Calu3 (cell line): Measurements from ENCODE around the gene GUCY2D. TPM values are rescaled to one million over a fixed set of nuclear protein-coding genes. Genes with fewer than 3 reads are reported as not detected.

Experiments
- BruUV-seq: library from RNA; stranded (reverse); fragments of 400-500 nt; replicated peaks from 2 replicates; lab custom pipeline; 2021; lab: Mats Ljungman, UMichigan
- CTCF ChIA-PET: fragments of 300-600 bp; sonication (Branson Sonifier 250); formaldehyde crosslinking; loops from one replicate; lab custom pipeline; 2022; ENCODE audit warnings: antibody characterized with exemption; lab: Charles Lee
- DNase-seq: peaks from one replicate; pipeline ENCODE4 v3.0.0; 2022
- H3K27ac Mint-ChIP-seq: one replicate; pipeline ENCODE4 v1.8.0; 2022; ENCODE audit warnings: mixed read lengths; ENCODE audit not compliant: unreplicated experiment
- H3K27me3 Mint-ChIP-seq: one replicate; pipeline ENCODE4 v1.8.0; 2022; ENCODE audit warnings: mixed read lengths; ENCODE audit not compliant: unreplicated experiment
- H3K36me3 Mint-ChIP-seq: one replicate; pipeline ENCODE4 v1.8.0; 2022; ENCODE audit warnings: mild to moderate bottlenecking, moderate library complexity, mixed read lengths; ENCODE audit not compliant: insufficient read depth, unreplicated experiment
- H3K4me1 Mint-ChIP-seq: one replicate; pipeline ENCODE4 v1.8.0; 2022; ENCODE audit warnings: mild to moderate bottlenecking, low read depth, mixed read lengths; ENCODE audit not compliant: unreplicated experiment
- H3K4me3 Mint-ChIP-seq: one replicate; pipeline ENCODE4 v1.8.0; 2022; ENCODE audit warnings: mild to moderate bottlenecking, low read depth, moderate library complexity, mixed read lengths; ENCODE audit not compliant: unreplicated experiment
- H3K9me3 Mint-ChIP-seq: one replicate; pipeline ENCODE4 v1.8.0; 2022; ENCODE audit warnings: low read depth, mixed read lengths; ENCODE audit not compliant: unreplicated experiment
- CTCF ChIP-seq: fragments of 200-600 bp; IDR thresholded peaks from one replicate; pipeline ENCODE4 v1.8.0; 2022; ENCODE audit warnings: antibody characterized with exemption; ENCODE audit not compliant: unreplicated experiment
- intact Hi-C: fragments of 100-400 bp; cut with micrococcal nuclease; formaldehyde crosslinking; loops from one replicate; pipeline ENCODE4 v1.10.0; 2022; ENCODE audit not compliant: unreplicated experiment
- total RNA-seq: library from RNA; stranded (reverse); gene quantifications from 2 replicates; pipeline ENCODE4 v1.2.3, GENCODE V29; 2022

Gene GUCY2D
- total RNA-seq, 1 experiment from 2014 or later, result not detected

GRCh38 chr17:7977805-7978204, 24.6 kb upstream of the GUCY2D start:
- no peak for TF ChIP-seq CTCF
- DNase-seq, result no peak
- peaks cover 16% of the 10 kb centered on the region for H3K27me3 Mint-ChIP-seq
- peaks cover 11% of the 10 kb centered on the region for H3K4me1 Mint-ChIP-seq
- H3K9me3 Mint-ChIP-seq, result peaks cover 4% of the 10 kb centered on the region
- intact Hi-C loops, result no loop called here
- H3K36me3 Mint-ChIP-seq, result no peaks in the 10 kb centered on the region
- no TSS peak for BruUV-seq
- CTCF ChIA-PET, result no interaction called here
- no peak overlapping the region for H3K27ac Mint-ChIP-seq
- H3K4me3 Mint-ChIP-seq, result no peak overlapping the region

GRCh38 chr17:7982173-7982572, 20.2 kb upstream of the GUCY2D start:
- peaks cover 11% of the 10 kb centered on the region for H3K4me1 Mint-ChIP-seq
- H3K36me3 Mint-ChIP-seq, result no peaks in the 10 kb centered on the region
- H3K4me3 Mint-ChIP-seq, result no peak overlapping the region
- no peaks in the 10 kb centered on the region for H3K9me3 Mint-ChIP-seq
- BruUV-seq, result no TSS peak
- no peak for TF ChIP-seq CTCF
- CTCF ChIA-PET, result interaction anchor here (0.6 to 0.7 kb wide), 2 partner anchors 219 to 662 kb away, joined by 3 to 4 read pairs; no protein-coding TSS in a partner anchor
- DNase-seq, result no peak
- no peak overlapping the region for H3K27ac Mint-ChIP-seq
- intact Hi-C loops, result loop anchor here (5.0 kb wide), 1 partner anchor 240 kb away; no protein-coding TSS in a partner anchor
- peaks cover 13% of the 10 kb centered on the region for H3K27me3 Mint-ChIP-seq

- intact Hi-C loops, result loop anchor here (5.0 kb wide), 1 partner anchor 240 kb away; no protein-coding TSS in a partner anchor
- Mint-ChIP-seq H3K4me3 (no peak overlapping the region), H3K27me3 (peaks cover 13% of the 10 kb centered on the region), H3K9me3 (no peaks in the 10 kb centered on the region), H3K4me1 (peaks cover 11% of the 10 kb centered on the region), H3K27ac (no peak overlapping the region), H3K36me3 (peaks cover 4% of the 10 kb centered on the region)
- CTCF ChIA-PET, result interaction anchor here (0.6 kb wide), 1 partner anchor 220 kb away, joined by 3 read pairs; no protein-coding TSS in a partner anchor
- no TSS peak for BruUV-seq
- DNase-seq, result no peak
- TF ChIP-seq CTCF, result no peak
Measured at GRCh38 chr17:7982666-7983065, 19.7 kb upstream of the GUCY2D start.

DNA sequence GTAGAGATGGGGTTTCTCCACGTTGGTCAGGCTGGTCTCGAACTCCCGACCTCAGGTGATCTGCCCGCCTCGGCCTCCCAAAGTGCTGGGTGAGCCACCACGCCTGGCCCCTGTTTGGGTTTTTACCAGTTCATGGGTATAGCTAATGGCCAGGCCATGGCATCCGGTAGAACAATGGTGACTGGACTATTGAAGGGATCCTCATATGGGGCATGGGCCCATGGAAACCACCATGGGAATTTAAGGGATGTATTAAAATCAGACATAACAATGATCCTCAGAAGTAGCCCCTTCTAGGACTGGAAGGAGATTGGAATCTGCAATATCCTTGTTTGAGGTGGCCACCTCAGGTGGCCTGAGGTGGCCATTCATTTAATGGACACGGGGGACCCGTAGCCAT, 17.5 kb upstream of the GUCY2D start:
- Mint-ChIP-seq H3K27ac (no peak overlapping the region), H3K27me3 (peaks cover 18% of the 10 kb centered on the region), H3K4me1 (peaks cover 11% of the 10 kb centered on the region), H3K36me3 (peaks cover 5% of the 10 kb centered on the region), H3K9me3 (no peaks in the 10 kb centered on the region), H3K4me3 (no peak overlapping the region)
- CTCF ChIA-PET, result no interaction called here
- intact Hi-C loops, result loop anchor here (5.0 kb wide), 1 partner anchor 243 kb away; no protein-coding TSS in a partner anchor
- no TSS peak for BruUV-seq
- TF ChIP-seq CTCF, result no peak
- no peak for DNase-seq
